ENCODE results near the gene CTXND2. TPM values are rescaled to one million over a fixed set of nuclear protein-coding genes. Genes with fewer than 3 reads are reported as not detected.
"Not testable (repeated sequence)": the region's sequence is repeated elsewhere in the genome, so short reads cannot be mapped to it uniquely, and the experiment has no call there.

Gene CTXND2
- total RNA-seq, 2 experiments from 2014 or later, result not detected

DNA sequence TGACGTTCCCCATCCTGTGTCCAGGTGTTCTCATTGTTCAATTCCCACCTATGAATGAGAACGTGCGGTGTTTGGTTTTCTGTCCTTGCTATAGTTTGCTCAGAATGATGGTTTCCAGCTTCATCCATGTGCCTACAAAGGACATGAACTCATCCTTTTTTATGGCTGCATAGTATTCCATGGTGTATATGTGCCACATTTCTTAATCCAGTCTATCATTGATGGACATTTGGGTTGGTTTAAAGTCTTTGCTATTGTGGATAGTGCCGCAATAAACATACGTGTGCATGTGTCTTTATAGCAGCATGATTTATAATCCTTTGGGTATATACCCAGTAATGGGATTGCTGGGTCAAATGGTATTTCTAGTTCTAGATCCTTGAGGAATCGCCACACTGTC lies 41.8 kb downstream of the CTXND2 start:
- POLR2A ChIA-PET, DNase-seq, CTCF ChIA-PET, H3K27ac Mint-ChIP-seq, H3K27me3 Mint-ChIP-seq, H3K4me3 Mint-ChIP-seq: not testable (repeated sequence)
- Mint-ChIP-seq H3K4me1 (peaks cover 26% of the 10 kb centered on the region), H3K36me3 (ENCODE audit: low read depth) (peaks cover 54% of the 10 kb centered on the region), H3K9me3 (peaks cover 15% of the 10 kb centered on the region)

DNA sequence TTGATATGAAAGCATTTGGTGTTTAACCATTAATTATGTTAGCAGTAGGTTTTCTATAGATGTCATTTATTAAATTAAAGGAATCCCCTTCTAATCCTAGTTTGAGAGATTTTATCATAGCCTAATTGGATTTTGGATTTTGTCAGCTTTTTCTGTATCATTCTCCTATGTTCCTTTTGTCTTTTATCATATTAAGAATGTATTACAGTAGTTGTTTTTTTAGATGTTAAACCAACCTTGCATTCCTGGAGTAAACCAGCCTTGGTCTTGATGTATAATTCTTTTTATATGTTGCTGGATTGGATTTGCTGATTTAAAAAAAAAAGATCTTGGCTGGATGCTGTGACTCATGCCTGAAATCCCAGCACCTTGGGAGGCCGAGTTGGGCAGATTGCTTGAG lies 44.8 kb downstream of the CTXND2 start:
- peaks cover 26% of the 10 kb centered on the region for H3K4me1 Mint-ChIP-seq
- no peak overlapping the region for H3K27ac Mint-ChIP-seq
- H3K36me3 Mint-ChIP-seq (ENCODE audit: low read depth), result peaks cover 65% of the 10 kb centered on the region
- peaks cover 15% of the 10 kb centered on the region for H3K9me3 Mint-ChIP-seq
- H3K27me3 Mint-ChIP-seq, result no peaks in the 10 kb centered on the region
- no peak overlapping the region for H3K4me3 Mint-ChIP-seq
- CTCF ChIA-PET, result interaction anchor here (1.0 kb wide), 1 partner anchor 9 kb away, joined by 5 read pairs; no protein-coding TSS in a partner anchor
- DNase-seq, result no peak
- POLR2A ChIA-PET, result interaction anchor here (0.7 kb wide), 1 partner anchor 104 kb away, joined by 5 read pairs; no protein-coding TSS in a partner anchor

DNA sequence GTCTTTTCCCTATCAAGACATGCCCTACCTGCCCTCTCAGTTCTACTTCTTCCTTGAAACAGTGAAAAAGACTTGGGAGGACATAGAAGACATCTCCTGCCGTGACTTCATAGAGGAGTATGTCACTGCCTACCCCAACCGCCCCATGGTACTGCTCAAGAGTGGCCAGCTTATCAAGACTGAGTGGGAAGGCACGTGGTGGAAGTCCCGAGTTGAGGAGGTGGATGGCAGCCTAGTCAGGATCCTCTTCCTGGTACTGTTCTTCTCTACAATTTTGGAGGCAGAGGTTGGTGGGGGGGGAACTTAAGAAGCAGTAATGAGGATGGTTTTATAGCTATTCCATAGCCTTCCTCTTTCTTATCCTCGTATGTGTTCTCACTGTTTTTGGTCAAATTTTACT lies 57.9 kb downstream of the CTXND2 start:
- CTCF ChIA-PET, result interaction anchor here (1.2 to 1.9 kb wide), 2 partner anchors 11 to 13 kb away, joined by 3 to 6 read pairs; no protein-coding TSS in a partner anchor
- no peaks in the 10 kb centered on the region for H3K27me3 Mint-ChIP-seq

DNA sequence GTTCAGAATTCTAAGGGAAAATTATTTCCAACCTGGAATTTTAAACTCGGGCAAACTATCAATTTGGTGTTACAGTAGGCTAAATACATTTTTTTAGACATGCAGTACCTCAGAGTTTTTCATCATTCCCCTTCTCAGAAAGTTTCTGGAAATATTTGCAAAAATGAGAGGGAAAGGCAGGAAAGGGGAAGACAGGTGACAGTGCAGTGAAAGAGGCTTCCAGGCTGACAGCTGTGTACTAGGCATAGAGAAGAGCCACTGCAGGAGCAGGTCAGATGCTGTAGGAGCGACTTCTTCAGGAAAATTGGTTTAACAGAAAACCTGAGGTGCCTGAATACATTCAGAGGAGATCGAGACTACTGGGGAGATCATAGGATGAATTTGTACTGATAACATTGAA lies 67.8 kb downstream of the CTXND2 start:
- Mint-ChIP-seq H3K9me3 (no peaks in the 10 kb centered on the region), H3K27me3 (no peaks in the 10 kb centered on the region), H3K27ac (no peak overlapping the region), H3K4me1 (no peaks in the 10 kb centered on the region), H3K36me3 (ENCODE audit: low read depth) (peaks cover 70% of the 10 kb centered on the region), H3K4me3 (no peak overlapping the region)
- ChIA-PET POLR2A (interaction anchor here (0.6 kb wide), 1 partner anchor 597 kb away, joined by 4 read pairs; no protein-coding TSS in a partner anchor), CTCF (interaction anchor here (1.2 kb wide), 1 partner anchor 394 kb away, joined by 3 read pairs; no protein-coding TSS in a partner anchor)
- DNase-seq, result no peak

More for the DNA sequence above, 57.9 kb downstream of the CTXND2 start:
- Mint-ChIP-seq H3K4me1 (no peaks in the 10 kb centered on the region), H3K4me3 (no peak overlapping the region), H3K36me3 (ENCODE audit: low read depth) (peaks cover 46% of the 10 kb centered on the region), H3K9me3 (no peaks in the 10 kb centered on the region), H3K27ac (peak overlapping the region; percentile 20)
- no peak for DNase-seq
- POLR2A ChIA-PET, result interaction anchor here (0.5 kb wide), 1 partner anchor 8 kb away, joined by 5 read pairs; no protein-coding TSS in a partner anchor

DNA sequence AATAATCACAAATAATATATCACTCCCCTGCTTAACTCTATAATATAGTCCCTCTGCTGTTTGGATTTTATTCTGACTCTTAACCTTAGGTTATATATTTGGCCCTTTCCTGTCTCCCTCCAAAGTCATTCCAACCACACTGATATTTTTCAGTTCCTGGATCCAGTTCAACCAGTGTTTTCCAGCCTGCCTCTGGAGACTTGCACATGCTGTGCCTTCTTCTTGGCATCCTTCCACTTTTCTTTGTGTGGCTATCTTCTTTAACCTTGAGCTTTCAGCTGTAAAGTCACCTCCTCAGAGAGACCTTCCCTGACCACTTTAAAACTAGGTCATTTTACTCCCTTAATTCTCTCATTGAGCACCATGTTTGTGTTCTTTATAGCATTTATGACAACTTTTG lies 68.3 kb downstream of the CTXND2 start:
- no peak for DNase-seq
- ChIA-PET CTCF (interaction anchor here (1.2 kb wide), 1 partner anchor 395 kb away, joined by 3 read pairs; no protein-coding TSS in a partner anchor), POLR2A (no interaction called here)
- no peaks in the 10 kb centered on the region for H3K27me3 Mint-ChIP-seq
- H3K9me3 Mint-ChIP-seq, result no peaks in the 10 kb centered on the region
- H3K36me3 Mint-ChIP-seq (ENCODE audit: low read depth), result peaks cover 71% of the 10 kb centered on the region
- no peaks in the 10 kb centered on the region for H3K4me1 Mint-ChIP-seq
- H3K27ac Mint-ChIP-seq, result no peak overlapping the region
- no peak overlapping the region for H3K4me3 Mint-ChIP-seq

DNA sequence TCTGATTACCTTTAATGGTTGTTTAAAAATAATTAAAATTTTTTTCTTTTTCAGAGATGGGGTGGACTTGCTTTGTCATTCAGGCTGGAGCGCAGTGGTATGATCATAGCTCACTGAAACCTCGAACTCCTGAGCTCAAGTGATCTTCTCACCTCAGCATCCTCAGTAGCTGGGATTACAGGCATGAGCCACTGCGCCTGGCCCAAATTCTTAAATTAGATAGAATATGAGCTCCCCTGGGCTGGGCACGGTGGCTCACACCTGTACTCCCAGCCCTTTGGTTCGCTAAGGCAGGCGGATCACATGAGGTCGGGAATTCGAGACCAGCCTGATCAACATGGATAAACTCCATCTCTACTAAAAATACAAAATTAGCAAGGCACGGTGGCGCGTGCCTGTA lies 70.7 kb downstream of the CTXND2 start:
- ChIA-PET CTCF (interaction anchor here (0.6 to 1.5 kb wide), 7 partner anchors 11 to 397 kb away, joined by 3 to 4 read pairs (median 3); no protein-coding TSS in a partner anchor), POLR2A (interaction anchor here (0.7 kb wide), 1 partner anchor 328 kb away, joined by 8 read pairs; the partner anchor contains the start of gene ENSA)
- H3K27me3 Mint-ChIP-seq, result no peaks in the 10 kb centered on the region
- H3K27ac Mint-ChIP-seq, result no peak overlapping the region
- peaks cover 70% of the 10 kb centered on the region for H3K36me3 Mint-ChIP-seq (ENCODE audit: low read depth)
- H3K9me3 Mint-ChIP-seq, result no peaks in the 10 kb centered on the region
- no peak overlapping the region for H3K4me3 Mint-ChIP-seq
- H3K4me1 Mint-ChIP-seq, result peaks cover 6% of the 10 kb centered on the region
- no peak for DNase-seq

DNA sequence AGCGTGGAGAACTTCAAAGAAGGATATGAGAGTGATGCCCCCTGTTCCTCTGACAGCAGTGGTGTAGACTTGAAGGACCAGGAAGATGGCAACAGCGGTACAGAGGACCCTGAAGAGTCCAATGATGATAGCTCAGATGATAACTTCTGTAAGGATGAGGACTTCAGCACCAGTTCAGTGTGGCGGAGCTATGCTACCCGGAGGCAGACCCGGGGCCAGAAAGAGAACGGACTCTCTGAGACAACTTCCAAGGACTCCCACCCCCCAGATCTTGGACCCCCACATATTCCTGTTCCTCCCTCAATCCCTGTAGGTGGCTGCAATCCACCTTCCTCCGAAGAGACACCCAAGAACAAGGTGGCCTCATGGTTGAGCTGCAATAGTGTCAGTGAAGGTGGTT lies 73.7 kb downstream of the CTXND2 start:
- H3K27ac Mint-ChIP-seq, result no peak overlapping the region
- CTCF ChIA-PET, result no interaction called here
- no peak for DNase-seq
- no peaks in the 10 kb centered on the region for H3K27me3 Mint-ChIP-seq
- no peak overlapping the region for H3K4me3 Mint-ChIP-seq
- POLR2A ChIA-PET, result no interaction called here
- peaks cover 72% of the 10 kb centered on the region for H3K36me3 Mint-ChIP-seq (ENCODE audit: low read depth)
- H3K4me1 Mint-ChIP-seq, result peaks cover 12% of the 10 kb centered on the region
- no peaks in the 10 kb centered on the region for H3K9me3 Mint-ChIP-seq

DNA sequence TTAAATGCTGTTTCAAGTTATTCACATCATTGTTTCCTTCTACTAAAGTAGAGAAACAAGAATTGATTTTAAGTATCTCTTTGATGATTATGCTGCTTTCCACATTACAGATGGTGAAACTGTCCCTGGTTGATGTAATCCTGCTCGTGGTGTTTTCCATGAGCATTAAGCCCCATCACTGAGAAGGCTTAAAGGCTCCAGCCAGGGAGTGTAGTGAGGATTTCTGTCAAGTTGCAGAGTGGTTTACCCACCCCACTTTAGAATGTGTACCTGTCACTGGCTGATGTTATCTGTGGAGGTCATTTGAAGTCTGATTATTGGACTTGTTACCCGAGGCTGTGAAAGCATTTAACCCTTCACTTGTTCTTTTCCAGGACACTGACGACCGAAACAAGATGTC lies 74.8 kb downstream of the CTXND2 start:
- no peaks in the 10 kb centered on the region for H3K9me3 Mint-ChIP-seq
- CTCF ChIA-PET, result no interaction called here
- H3K36me3 Mint-ChIP-seq (ENCODE audit: low read depth), result peaks cover 73% of the 10 kb centered on the region
- no peaks in the 10 kb centered on the region for H3K27me3 Mint-ChIP-seq
- no peak overlapping the region for H3K4me3 Mint-ChIP-seq
- H3K27ac Mint-ChIP-seq, result no peak overlapping the region
- no peak for DNase-seq
- peaks cover 12% of the 10 kb centered on the region for H3K4me1 Mint-ChIP-seq
- POLR2A ChIA-PET, result no interaction called here

Other genes starting within 250 kb of the CTXND2 start
- gene GOLPH3L, start 190.0 kb upstream of the CTXND2 start, total RNA-seq, result 10 to 100 TPM; 24.0 to 27.1 TPM
- gene HORMAD1, start 166.2 kb upstream of the CTXND2 start, total RNA-seq, result under 1 TPM; 0.37 to 0.40 TPM
- 100 to 1,000 TPM; 111 to 117 TPM for gene CTSS, start 121.4 kb upstream of the CTXND2 start, total RNA-seq
- gene CTSK, start 78.9 kb upstream of the CTXND2 start, total RNA-seq, result 1 to 10 TPM; 5.1 to 5.8 TPM
- gene ARNT, start 10.5 kb upstream of the CTXND2 start, total RNA-seq, result 10 to 100 TPM; 38.6 to 40.5 TPM
- 10 to 100 TPM; 51.1 to 58.1 TPM for gene SETDB1, start 39.2 kb downstream of the CTXND2 start, total RNA-seq
- 100 to 1,000 TPM; 173 to 192 TPM for gene CERS2, start 87.7 kb downstream of the CTXND2 start, total RNA-seq
- gene ANXA9, start 95.2 kb downstream of the CTXND2 start, total RNA-seq, result under 1 TPM in 1 of 2 experiments, not detected in 1; 0.10 TPM
- 10 to 100 TPM; 23.9 to 24.3 TPM for gene MINDY1, start 119.8 kb downstream of the CTXND2 start, total RNA-seq
- 10 to 100 TPM; 18.8 to 19.1 TPM for gene PRUNE1, start 121.3 kb downstream of the CTXND2 start, total RNA-seq
- gene BNIPL, start 149.4 kb downstream of the CTXND2 start, total RNA-seq, result 1 to 10 TPM in 1 of 2 experiments, under 1 TPM in 1; 0.99 to 1.5 TPM
- gene C1orf56, start 160.6 kb downstream of the CTXND2 start, total RNA-seq, result 1 to 10 TPM in 1 of 2 experiments, under 1 TPM in 1; 0.62 to 1.3 TPM
- gene CDC42SE1, start 172.5 kb downstream of the CTXND2 start, total RNA-seq, result 100 to 1,000 TPM; 350 to 360 TPM
- gene MLLT11, start 173.3 kb downstream of the CTXND2 start, total RNA-seq, result 1 to 10 TPM; 3.6 to 4.7 TPM
- gene GABPB2, start 183.6 kb downstream of the CTXND2 start, total RNA-seq, result 10 to 100 TPM; 28.1 to 30.9 TPM

All from activated CD4-positive, alpha-beta T cell treated with anti-CD3 and anti-CD28 coated beads, Interleukin-2, amount 10 ng/mL, durations not matched to agents 7 days and 5 days (primary cell).